B cell (primary cell): Measurements from ENCODE around the gene STPG3.

Experiments used
- EZH2 ChIP-seq: IDR thresholded peaks from 2 replicates; pipeline ENCODE4 v1.6.1; 2012; ENCODE audit warnings: borderline replicate concordance, low read depth, mild to moderate bottlenecking, moderate library complexity, low read length; ENCODE audit not compliant: insufficient read depth, poor library complexity, severe bottlenecking
- TF ChIP-seq, protein P1 (sequence below): fragments of 200-600 bp; IDR thresholded peaks from one replicate; pipeline ENCODE4 v1.8.0; 2022; ENCODE audit warnings: antibody characterized with exemption, mild to moderate bottlenecking

DNA sequence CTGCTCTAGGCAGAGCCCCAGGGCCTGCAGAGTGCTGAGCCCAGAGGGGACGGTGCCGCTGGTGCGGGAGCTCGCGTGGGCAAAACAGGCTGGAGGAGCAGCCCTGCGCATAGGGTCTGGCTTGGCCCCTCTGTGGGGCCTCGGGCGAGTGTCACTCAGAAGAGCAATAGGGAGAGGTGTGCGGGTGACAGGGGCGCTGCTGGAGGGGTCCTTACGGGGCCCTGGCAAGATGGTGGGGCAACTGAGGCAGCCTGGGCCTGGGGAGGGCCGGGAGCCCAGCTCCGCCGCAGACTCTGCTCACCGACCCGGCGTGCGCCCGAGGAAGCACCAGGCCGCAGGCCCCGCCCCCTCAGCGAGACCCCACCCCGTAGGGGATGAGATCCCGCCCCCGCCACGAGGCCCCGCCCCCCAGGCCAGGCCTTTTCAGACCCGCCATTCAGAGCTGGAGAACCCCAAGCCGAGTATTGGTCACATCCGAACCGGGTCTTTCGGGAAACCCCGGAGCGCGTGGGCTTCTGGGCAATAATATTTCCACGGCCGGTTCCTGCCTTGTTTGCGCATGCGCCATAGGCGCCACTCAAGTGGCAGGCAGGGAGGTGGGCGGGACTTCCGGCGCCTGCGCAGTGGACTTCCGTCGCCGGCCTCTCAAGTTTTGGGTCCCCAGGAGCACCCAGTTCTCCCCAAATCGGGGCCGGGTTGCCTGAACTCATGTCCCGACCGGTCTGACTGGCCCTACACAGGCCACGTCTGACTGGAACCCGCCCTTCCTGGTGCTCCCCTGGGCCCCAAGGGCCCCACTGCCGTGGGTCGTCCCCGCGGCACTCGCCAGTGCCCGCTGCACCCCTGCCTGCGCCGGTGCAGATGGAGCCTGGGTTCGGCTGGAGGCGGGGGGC lies 27.8 kb upstream of the STPG3 start:
- TF ChIP-seq EZH2: no peak
- TF ChIP-seq, protein P1, sequence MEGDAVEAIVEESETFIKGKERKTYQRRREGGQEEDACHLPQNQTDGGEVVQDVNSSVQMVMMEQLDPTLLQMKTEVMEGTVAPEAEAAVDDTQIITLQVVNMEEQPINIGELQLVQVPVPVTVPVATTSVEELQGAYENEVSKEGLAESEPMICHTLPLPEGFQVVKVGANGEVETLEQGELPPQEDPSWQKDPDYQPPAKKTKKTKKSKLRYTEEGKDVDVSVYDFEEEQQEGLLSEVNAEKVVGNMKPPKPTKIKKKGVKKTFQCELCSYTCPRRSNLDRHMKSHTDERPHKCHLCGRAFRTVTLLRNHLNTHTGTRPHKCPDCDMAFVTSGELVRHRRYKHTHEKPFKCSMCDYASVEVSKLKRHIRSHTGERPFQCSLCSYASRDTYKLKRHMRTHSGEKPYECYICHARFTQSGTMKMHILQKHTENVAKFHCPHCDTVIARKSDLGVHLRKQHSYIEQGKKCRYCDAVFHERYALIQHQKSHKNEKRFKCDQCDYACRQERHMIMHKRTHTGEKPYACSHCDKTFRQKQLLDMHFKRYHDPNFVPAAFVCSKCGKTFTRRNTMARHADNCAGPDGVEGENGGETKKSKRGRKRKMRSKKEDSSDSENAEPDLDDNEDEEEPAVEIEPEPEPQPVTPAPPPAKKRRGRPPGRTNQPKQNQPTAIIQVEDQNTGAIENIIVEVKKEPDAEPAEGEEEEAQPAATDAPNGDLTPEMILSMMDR: no peak
